ENCODE measurements around the gene JTB. TPM values are rescaled to one million over a fixed set of nuclear protein-coding genes. Genes with fewer than 3 reads are reported as not detected.

The JTB gene
- total RNA-seq, 1 experiment from 2014 or later: 142 TPM

DNA sequence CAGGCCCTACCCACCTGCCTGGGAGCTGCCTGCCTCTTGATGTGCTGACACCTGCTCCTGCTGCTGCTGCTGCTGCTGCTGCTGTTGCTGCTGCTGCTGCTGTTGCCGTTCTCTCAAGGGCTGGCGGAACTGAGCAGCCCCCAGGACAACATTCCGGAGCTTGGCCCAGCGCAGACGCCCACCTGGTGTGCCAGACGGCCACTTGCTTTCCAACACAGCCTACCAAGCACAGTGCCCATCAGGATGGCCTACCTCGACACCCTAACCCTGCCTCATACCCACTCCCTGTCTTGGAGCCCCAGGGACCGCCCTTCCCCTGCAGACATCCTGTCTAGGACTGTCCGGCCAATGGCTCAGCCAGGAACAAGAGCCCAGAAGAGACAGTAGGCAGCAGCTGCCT is 42.7 kb downstream of the JTB start:
- Histone ChIP-seq H3K4me3 (ENCODE audit: low read depth, low read length, poor library complexity, severe bottlenecking) (no peak overlapping the region), H3K27ac (ENCODE audit: low read depth, low read length, poor library complexity, severe bottlenecking) (no peak overlapping the region), H3K36me3 (ENCODE audit: insufficient read depth, low read length, poor library complexity, severe bottlenecking) (peaks cover 19% of the 10 kb centered on the region), H3K9me3 (ENCODE audit: low read depth, low read length, poor library complexity, severe bottlenecking) (no peaks in the 10 kb centered on the region), H3K4me1 (ENCODE audit: insufficient read depth, low read length, poor library complexity, severe bottlenecking) (no peaks in the 10 kb centered on the region), H3K27me3 (replicated peaks; ENCODE audit: insufficient read depth, low read depth, low read length, poor library complexity) (no peaks in the 10 kb centered on the region)
- CTCF ChIA-PET: no interaction called here
- intact Hi-C loops (cut with micrococcal nuclease; ENCODE audit: unreplicated experiment): no loop called here
- no peak for DNase-seq (ENCODE audit: low spot score)
- no peak for TF ChIP-seq EZH2 (IDR thresholded peaks at IDR 0.05; ENCODE audit: borderline replicate concordance, low read depth, low read length, poor library complexity, severe bottlenecking)
- TF ChIP-seq, protein P1, sequence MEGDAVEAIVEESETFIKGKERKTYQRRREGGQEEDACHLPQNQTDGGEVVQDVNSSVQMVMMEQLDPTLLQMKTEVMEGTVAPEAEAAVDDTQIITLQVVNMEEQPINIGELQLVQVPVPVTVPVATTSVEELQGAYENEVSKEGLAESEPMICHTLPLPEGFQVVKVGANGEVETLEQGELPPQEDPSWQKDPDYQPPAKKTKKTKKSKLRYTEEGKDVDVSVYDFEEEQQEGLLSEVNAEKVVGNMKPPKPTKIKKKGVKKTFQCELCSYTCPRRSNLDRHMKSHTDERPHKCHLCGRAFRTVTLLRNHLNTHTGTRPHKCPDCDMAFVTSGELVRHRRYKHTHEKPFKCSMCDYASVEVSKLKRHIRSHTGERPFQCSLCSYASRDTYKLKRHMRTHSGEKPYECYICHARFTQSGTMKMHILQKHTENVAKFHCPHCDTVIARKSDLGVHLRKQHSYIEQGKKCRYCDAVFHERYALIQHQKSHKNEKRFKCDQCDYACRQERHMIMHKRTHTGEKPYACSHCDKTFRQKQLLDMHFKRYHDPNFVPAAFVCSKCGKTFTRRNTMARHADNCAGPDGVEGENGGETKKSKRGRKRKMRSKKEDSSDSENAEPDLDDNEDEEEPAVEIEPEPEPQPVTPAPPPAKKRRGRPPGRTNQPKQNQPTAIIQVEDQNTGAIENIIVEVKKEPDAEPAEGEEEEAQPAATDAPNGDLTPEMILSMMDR (conservative IDR thresholded peaks at IDR 0.05; ENCODE audit: low read depth, low read length): no peak
- POLR2A ChIA-PET (ENCODE audit: low non-redundant PET): no interaction called here
- BruUV-seq (replicated peaks): no TSS peak

DNA sequence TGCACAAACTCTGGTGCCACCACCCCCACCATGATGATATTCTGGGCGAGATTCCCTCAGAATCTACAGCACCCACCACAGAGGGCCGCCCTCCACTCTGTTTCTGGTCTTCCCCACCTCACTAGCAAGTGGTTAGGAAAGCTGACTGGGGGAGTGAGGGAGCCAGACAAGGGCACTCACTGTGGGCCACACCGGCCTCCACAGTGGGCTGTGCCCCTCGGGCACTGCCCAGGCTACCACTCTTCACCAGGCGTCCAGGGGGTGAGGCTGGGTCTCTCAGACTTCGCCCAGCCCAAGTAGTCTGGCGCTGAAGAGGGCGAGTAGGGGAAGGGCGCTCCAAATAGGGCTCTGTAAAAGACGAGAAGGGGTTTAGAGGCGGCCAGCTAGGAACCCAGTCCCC is 43.5 kb downstream of the JTB start:
- H3K27me3 ChIP-seq (replicated peaks; ENCODE audit: insufficient read depth, low read depth, low read length, poor library complexity): no peaks in the 10 kb centered on the region
- BruUV-seq (replicated peaks): no TSS peak
- H3K9me3 ChIP-seq (ENCODE audit: low read depth, low read length, poor library complexity, severe bottlenecking): no peaks in the 10 kb centered on the region
- no peak overlapping the region for H3K27ac ChIP-seq (ENCODE audit: low read depth, low read length, poor library complexity, severe bottlenecking)
- peaks cover 4% of the 10 kb centered on the region for H3K4me1 ChIP-seq (ENCODE audit: insufficient read depth, low read length, poor library complexity, severe bottlenecking)
- ChIA-PET CTCF (no interaction called here), POLR2A (ENCODE audit: low non-redundant PET) (no interaction called here)
- H3K4me3 ChIP-seq (ENCODE audit: low read depth, low read length, poor library complexity, severe bottlenecking): no peak overlapping the region
- DNase-seq (ENCODE audit: low spot score): no peak
- no peak for TF ChIP-seq EZH2 (IDR thresholded peaks at IDR 0.05; ENCODE audit: borderline replicate concordance, low read depth, low read length, poor library complexity, severe bottlenecking)
- TF ChIP-seq, protein P1 (conservative IDR thresholded peaks at IDR 0.05; ENCODE audit: low read depth, low read length): no peak
- intact Hi-C loops (cut with micrococcal nuclease; ENCODE audit: unreplicated experiment): no loop called here
- peaks cover 19% of the 10 kb centered on the region for H3K36me3 ChIP-seq (ENCODE audit: insufficient read depth, low read length, poor library complexity, severe bottlenecking)

GRCh38 chr1:153933430-153933829 is 44.0 kb downstream of the JTB start:
- DNase-seq (ENCODE audit: low spot score): no peak
- POLR2A ChIA-PET (ENCODE audit: low non-redundant PET): no interaction called here
- H3K27ac ChIP-seq (ENCODE audit: low read depth, low read length, poor library complexity, severe bottlenecking): no peak overlapping the region
- no TSS peak for BruUV-seq (replicated peaks)
- intact Hi-C loops (cut with micrococcal nuclease; ENCODE audit: unreplicated experiment): no loop called here
- peaks cover 19% of the 10 kb centered on the region for H3K36me3 ChIP-seq (ENCODE audit: insufficient read depth, low read length, poor library complexity, severe bottlenecking)
- CTCF ChIA-PET: no interaction called here
- no peak for TF ChIP-seq EZH2 (IDR thresholded peaks at IDR 0.05; ENCODE audit: borderline replicate concordance, low read depth, low read length, poor library complexity, severe bottlenecking)
- TF ChIP-seq, protein P1 (conservative IDR thresholded peaks at IDR 0.05; ENCODE audit: low read depth, low read length): no peak
- no peak overlapping the region for H3K4me3 ChIP-seq (ENCODE audit: low read depth, low read length, poor library complexity, severe bottlenecking)
- peaks cover 10% of the 10 kb centered on the region for H3K4me1 ChIP-seq (ENCODE audit: insufficient read depth, low read length, poor library complexity, severe bottlenecking)
- no peaks in the 10 kb centered on the region for H3K27me3 ChIP-seq (replicated peaks; ENCODE audit: insufficient read depth, low read depth, low read length, poor library complexity)
- no peaks in the 10 kb centered on the region for H3K9me3 ChIP-seq (ENCODE audit: low read depth, low read length, poor library complexity, severe bottlenecking)

Measured in A673 (cell line).